ENCODE data around the gene UPP1.

DNA sequence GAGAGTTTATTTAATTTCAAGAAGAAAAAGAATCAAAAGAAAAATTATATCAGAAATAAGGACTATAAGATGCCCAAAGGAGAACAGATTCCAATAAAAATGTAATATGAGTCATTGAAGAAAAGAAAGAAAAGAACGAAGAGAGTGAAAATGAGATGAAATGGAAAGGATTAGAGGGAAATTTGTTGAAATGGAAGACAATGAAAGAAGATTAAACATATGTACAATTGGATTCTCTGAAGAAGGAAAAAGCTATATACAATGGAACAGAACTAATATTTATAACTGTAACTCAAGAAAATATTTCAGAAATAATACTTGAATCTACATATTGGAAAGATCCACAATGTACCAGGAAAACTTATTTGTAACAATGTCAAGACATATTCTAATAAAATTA is 25.1 kb upstream of the UPP1 start:
- TF ChIP-seq EP300 (IDR thresholded peaks at IDR 0.05) (no peak), POLR2A (IDR thresholded peaks at IDR 0.05; ENCODE audit: low read length) (no peak), RAD21 (conservative IDR thresholded peaks at IDR 0.05 in 1 of 2, IDR thresholded peaks at IDR 0.05 in 1 of 2) (no peak), CBX8 (IDR thresholded peaks at IDR 0.05) (no peak)
- TF ChIP-seq, protein P1, sequence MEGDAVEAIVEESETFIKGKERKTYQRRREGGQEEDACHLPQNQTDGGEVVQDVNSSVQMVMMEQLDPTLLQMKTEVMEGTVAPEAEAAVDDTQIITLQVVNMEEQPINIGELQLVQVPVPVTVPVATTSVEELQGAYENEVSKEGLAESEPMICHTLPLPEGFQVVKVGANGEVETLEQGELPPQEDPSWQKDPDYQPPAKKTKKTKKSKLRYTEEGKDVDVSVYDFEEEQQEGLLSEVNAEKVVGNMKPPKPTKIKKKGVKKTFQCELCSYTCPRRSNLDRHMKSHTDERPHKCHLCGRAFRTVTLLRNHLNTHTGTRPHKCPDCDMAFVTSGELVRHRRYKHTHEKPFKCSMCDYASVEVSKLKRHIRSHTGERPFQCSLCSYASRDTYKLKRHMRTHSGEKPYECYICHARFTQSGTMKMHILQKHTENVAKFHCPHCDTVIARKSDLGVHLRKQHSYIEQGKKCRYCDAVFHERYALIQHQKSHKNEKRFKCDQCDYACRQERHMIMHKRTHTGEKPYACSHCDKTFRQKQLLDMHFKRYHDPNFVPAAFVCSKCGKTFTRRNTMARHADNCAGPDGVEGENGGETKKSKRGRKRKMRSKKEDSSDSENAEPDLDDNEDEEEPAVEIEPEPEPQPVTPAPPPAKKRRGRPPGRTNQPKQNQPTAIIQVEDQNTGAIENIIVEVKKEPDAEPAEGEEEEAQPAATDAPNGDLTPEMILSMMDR (IDR thresholded peaks at IDR 0.05) = no peak
- TF ChIP-seq, protein P2, sequence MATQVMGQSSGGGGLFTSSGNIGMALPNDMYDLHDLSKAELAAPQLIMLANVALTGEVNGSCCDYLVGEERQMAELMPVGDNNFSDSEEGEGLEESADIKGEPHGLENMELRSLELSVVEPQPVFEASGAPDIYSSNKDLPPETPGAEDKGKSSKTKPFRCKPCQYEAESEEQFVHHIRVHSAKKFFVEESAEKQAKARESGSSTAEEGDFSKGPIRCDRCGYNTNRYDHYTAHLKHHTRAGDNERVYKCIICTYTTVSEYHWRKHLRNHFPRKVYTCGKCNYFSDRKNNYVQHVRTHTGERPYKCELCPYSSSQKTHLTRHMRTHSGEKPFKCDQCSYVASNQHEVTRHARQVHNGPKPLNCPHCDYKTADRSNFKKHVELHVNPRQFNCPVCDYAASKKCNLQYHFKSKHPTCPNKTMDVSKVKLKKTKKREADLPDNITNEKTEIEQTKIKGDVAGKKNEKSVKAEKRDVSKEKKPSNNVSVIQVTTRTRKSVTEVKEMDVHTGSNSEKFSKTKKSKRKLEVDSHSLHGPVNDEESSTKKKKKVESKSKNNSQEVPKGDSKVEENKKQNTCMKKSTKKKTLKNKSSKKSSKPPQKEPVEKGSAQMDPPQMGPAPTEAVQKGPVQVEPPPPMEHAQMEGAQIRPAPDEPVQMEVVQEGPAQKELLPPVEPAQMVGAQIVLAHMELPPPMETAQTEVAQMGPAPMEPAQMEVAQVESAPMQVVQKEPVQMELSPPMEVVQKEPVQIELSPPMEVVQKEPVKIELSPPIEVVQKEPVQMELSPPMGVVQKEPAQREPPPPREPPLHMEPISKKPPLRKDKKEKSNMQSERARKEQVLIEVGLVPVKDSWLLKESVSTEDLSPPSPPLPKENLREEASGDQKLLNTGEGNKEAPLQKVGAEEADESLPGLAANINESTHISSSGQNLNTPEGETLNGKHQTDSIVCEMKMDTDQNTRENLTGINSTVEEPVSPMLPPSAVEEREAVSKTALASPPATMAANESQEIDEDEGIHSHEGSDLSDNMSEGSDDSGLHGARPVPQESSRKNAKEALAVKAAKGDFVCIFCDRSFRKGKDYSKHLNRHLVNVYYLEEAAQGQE (IDR thresholded peaks at IDR 0.05) = no peak
- TF ChIP-seq, protein P3, sequence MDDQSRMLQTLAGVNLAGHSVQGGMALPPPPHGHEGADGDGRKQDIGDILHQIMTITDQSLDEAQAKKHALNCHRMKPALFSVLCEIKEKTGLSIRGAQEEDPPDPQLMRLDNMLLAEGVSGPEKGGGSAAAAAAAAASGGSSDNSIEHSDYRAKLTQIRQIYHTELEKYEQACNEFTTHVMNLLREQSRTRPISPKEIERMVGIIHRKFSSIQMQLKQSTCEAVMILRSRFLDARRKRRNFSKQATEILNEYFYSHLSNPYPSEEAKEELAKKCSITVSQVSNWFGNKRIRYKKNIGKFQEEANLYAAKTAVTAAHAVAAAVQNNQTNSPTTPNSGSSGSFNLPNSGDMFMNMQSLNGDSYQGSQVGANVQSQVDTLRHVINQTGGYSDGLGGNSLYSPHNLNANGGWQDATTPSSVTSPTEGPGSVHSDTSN (IDR thresholded peaks at IDR 0.05) = no peak

Measured in A549 (cell line).